Measurements from ENCODE around the gene SLC4A9.
"Not testable (repeated sequence)": the region's sequence is repeated elsewhere in the genome, so short reads cannot be mapped to it uniquely, and the experiment has no call there.

Gene SLC4A9

DNA sequence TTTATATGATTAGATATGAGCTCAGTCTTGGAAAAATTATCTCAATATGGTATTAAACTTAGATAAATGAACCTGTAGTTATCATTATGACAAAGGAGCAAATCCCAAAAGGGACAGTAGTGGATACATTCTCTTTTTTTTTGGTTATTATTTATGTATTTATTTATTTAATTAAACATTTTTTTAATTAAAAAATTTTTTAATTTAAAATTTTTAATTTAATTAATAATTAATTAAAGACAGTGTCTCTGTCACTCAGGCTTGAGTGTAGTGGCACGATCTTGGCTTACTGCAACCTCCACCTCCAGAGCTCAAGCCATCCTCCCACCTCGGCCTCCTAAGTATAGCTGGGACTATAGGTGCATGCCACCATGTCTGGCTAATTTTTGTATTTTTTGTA lies 57.2 kb downstream of the SLC4A9 start:
- POLR2A ChIA-PET, result no interaction called here
- DNase-seq (ENCODE audit: extremely low spot score), result no peak
- TF ChIP-seq LEF1 (IDR thresholded peaks at IDR 0.05; ENCODE audit: borderline replicate concordance) (no peak), FOXA1 (IDR thresholded peaks at IDR 0.05) (no peak), FOXM1 (IDR thresholded peaks at IDR 0.05; ENCODE audit: borderline replicate concordance) (no peak), CTBP1 (IDR thresholded peaks at IDR 0.05; ENCODE audit: borderline replicate concordance) (no peak), HDGF (IDR thresholded peaks at IDR 0.05; ENCODE audit: borderline replicate concordance) (no peak), L3MBTL2 (conservative IDR thresholded peaks at IDR 0.05) (no peak), FOXK2 (IDR thresholded peaks at IDR 0.05) (no peak), NFRKB (IDR thresholded peaks at IDR 0.05) (no peak), SUZ12 (IDR thresholded peaks at IDR 0.05) (no peak), BHLHE40 (IDR thresholded peaks at IDR 0.05; ENCODE audit: borderline replicate concordance) (no peak), TARDBP (IDR thresholded peaks at IDR 0.05) (no peak), SP1 (IDR thresholded peaks at IDR 0.05) (no peak), ELF4 (IDR thresholded peaks at IDR 0.05) (no peak), ZNF384 (IDR thresholded peaks at IDR 0.05) (no peak), ARNT (IDR thresholded peaks at IDR 0.05) (no peak)
- TF ChIP-seq, protein P1, sequence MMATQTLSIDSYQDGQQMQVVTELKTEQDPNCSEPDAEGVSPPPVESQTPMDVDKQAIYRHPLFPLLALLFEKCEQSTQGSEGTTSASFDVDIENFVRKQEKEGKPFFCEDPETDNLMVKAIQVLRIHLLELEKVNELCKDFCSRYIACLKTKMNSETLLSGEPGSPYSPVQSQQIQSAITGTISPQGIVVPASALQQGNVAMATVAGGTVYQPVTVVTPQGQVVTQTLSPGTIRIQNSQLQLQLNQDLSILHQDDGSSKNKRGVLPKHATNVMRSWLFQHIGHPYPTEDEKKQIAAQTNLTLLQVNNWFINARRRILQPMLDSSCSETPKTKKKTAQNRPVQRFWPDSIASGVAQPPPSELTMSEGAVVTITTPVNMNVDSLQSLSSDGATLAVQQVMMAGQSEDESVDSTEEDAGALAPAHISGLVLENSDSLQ (IDR thresholded peaks at IDR 0.05), result no peak
- CTCF ChIA-PET, result interaction anchor here (0.6 kb wide), 1 partner anchor 16 kb away, joined by 4 read pairs; no protein-coding TSS in a partner anchor

DNA sequence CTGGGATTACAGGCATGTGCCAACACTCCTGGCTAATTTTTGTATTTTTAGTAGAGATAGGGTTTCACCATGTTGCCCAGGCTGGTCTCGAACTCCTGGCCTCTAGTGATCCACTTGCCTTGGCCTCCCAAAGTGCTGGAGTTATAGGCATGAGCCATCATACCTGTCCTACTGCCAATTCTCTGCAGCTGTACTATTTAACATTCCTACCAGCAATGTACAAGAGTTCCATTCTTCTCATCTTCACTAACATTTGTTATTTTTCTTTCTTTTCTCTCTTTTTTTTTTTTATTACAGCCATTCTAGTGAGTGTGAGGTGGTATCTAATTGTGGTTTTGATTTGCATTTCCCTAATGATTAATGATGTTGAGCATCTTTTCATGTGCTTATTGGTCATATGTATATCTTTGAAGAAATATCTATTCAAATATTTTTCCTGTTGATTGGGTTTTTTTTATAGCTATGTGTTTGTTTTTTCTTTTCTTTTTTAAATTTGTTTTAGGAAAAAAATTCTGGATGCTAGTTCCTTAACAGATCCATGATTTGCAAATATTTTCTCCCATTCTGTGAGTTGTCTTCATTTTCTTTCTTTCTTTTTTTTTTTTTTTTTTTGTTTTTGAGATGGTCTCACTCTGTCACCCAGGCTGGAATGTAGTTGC lies 59.0 kb downstream of the SLC4A9 start:
- POLR2A ChIA-PET, result no interaction called here

GRCh38 chr5:140420226-140420570 lies 60.2 kb downstream of the SLC4A9 start:
- TF ChIP-seq ARNT (IDR thresholded peaks at IDR 0.05), result no peak
- no peak for TF ChIP-seq FOXA1 (IDR thresholded peaks at IDR 0.05)
- TF ChIP-seq FOXM1 (IDR thresholded peaks at IDR 0.05; ENCODE audit: borderline replicate concordance), result no peak
- no peak for TF ChIP-seq HDGF (IDR thresholded peaks at IDR 0.05; ENCODE audit: borderline replicate concordance)
- TF ChIP-seq CTBP1 (IDR thresholded peaks at IDR 0.05; ENCODE audit: borderline replicate concordance), result no peak
- no peak for TF ChIP-seq NFRKB (IDR thresholded peaks at IDR 0.05)
- no peak for TF ChIP-seq TARDBP (IDR thresholded peaks at IDR 0.05)
- no peak for TF ChIP-seq LEF1 (IDR thresholded peaks at IDR 0.05; ENCODE audit: borderline replicate concordance)
- TF ChIP-seq FOXK2 (IDR thresholded peaks at IDR 0.05), result no peak
- TF ChIP-seq ZNF384 (IDR thresholded peaks at IDR 0.05), result no peak
- no peak for TF ChIP-seq SUZ12 (IDR thresholded peaks at IDR 0.05)
- no peak for TF ChIP-seq ELF4 (IDR thresholded peaks at IDR 0.05)
- no peak for TF ChIP-seq BHLHE40 (IDR thresholded peaks at IDR 0.05; ENCODE audit: borderline replicate concordance)
- TF ChIP-seq L3MBTL2 (conservative IDR thresholded peaks at IDR 0.05), result no peak
- TF ChIP-seq, protein P1 (IDR thresholded peaks at IDR 0.05), result no peak
- TF ChIP-seq SP1 (IDR thresholded peaks at IDR 0.05), result no peak
- no peak for DNase-seq (ENCODE audit: extremely low spot score)
- ChIA-PET CTCF (no interaction called here), POLR2A (interaction anchor here (1.6 kb wide), 1 partner anchor 18 kb away, joined by 6 read pairs; no protein-coding TSS in a partner anchor)

More for the DNA sequence above, 59.0 kb downstream of the SLC4A9 start:
- CTCF ChIA-PET, result no interaction called here
- TF ChIP-seq, protein P1 (IDR thresholded peaks at IDR 0.05), result no peak
- TF ChIP-seq NFRKB (IDR thresholded peaks at IDR 0.05), result no peak
- no peak for TF ChIP-seq FOXA1 (IDR thresholded peaks at IDR 0.05)
- no peak for TF ChIP-seq ELF4 (IDR thresholded peaks at IDR 0.05)
- TF ChIP-seq TARDBP (IDR thresholded peaks at IDR 0.05), result no peak
- TF ChIP-seq HDGF (IDR thresholded peaks at IDR 0.05; ENCODE audit: borderline replicate concordance), result no peak
- no peak for TF ChIP-seq CTBP1 (IDR thresholded peaks at IDR 0.05; ENCODE audit: borderline replicate concordance)
- TF ChIP-seq FOXK2 (IDR thresholded peaks at IDR 0.05), result no peak
- TF ChIP-seq ZNF384 (IDR thresholded peaks at IDR 0.05), result no peak
- TF ChIP-seq LEF1 (IDR thresholded peaks at IDR 0.05; ENCODE audit: borderline replicate concordance), result no peak
- TF ChIP-seq SUZ12 (IDR thresholded peaks at IDR 0.05), result no peak
- TF ChIP-seq BHLHE40 (IDR thresholded peaks at IDR 0.05; ENCODE audit: borderline replicate concordance), result no peak
- no peak for DNase-seq (ENCODE audit: extremely low spot score)

GRCh38 chr5:140420665-140421361 lies 60.8 kb downstream of the SLC4A9 start:
- CTCF ChIA-PET, result no interaction called here
- POLR2A ChIA-PET, result interaction anchor here (1.6 kb wide), 1 partner anchor 18 kb away, joined by 6 read pairs; no protein-coding TSS in a partner anchor
- DNase-seq (ENCODE audit: extremely low spot score), result no peak
- TF ChIP-seq, protein P1 (IDR thresholded peaks at IDR 0.05), result no peak
- TF ChIP-seq TARDBP (IDR thresholded peaks at IDR 0.05), result no peak
- TF ChIP-seq BHLHE40 (IDR thresholded peaks at IDR 0.05; ENCODE audit: borderline replicate concordance), result no peak
- TF ChIP-seq SP1 (IDR thresholded peaks at IDR 0.05), result no peak
- TF ChIP-seq ZNF384 (IDR thresholded peaks at IDR 0.05), result no peak
- TF ChIP-seq FOXK2 (IDR thresholded peaks at IDR 0.05), result no peak
- TF ChIP-seq CTBP1 (IDR thresholded peaks at IDR 0.05; ENCODE audit: borderline replicate concordance), result no peak
- no peak for TF ChIP-seq L3MBTL2 (conservative IDR thresholded peaks at IDR 0.05)

- DNase-seq (ENCODE audit: extremely low spot score); POLR2A ChIA-PET; CTCF ChIA-PET: not testable (repeated sequence)
These were observed 61.4 kb downstream of the SLC4A9 start for GRCh38 chr5:140421375-140421774.

All from HEK293T (cell line).